Kidney (tissue), 14 donors: Measurements from ENCODE around the gene CDK14. TPM values are rescaled to one million over a fixed set of nuclear protein-coding genes. Genes with fewer than 3 reads are reported as not detected.

Experiments used
- DNase-seq, 5 donors: peaks; one replicate each; pipeline ENCODE4 v3.0.0-alpha.2; 2013 to 2020
- FAIRE-seq: peaks from 2 replicates; lab custom pipeline; 2012; peaks lifted over from hg19 to GRCh38; lab: Jason Lieb, UNC
- H3K27ac ChIP-seq, 2 donors: one replicate each; pipeline ENCODE4 v1.7.0; 2013; ENCODE audit warnings: low read depth in 2 of 2, low read length in 2 of 2, inconsistent platforms in 1 of 2
- H3K27me3 ChIP-seq: one replicate; pipeline ENCODE4 v1.7.1; 2013; ENCODE audit warnings: low read length, inconsistent platforms; ENCODE audit not compliant: control insufficient read depth, insufficient read depth
- H3K36me3 ChIP-seq, 3 donors: one replicate each; pipeline versions ENCODE4 v1.7.0 to v1.7.1; 2013; ENCODE audit warnings: low read length in 3 of 3, control low read depth in 1 of 3, inconsistent platforms in 1 of 3; ENCODE audit not compliant: insufficient read depth in 3 of 3, control insufficient read depth in 2 of 3
- H3K4me1 ChIP-seq, 3 donors: one replicate each; pipeline versions ENCODE4 v1.7.0 to v1.7.1; 2013; ENCODE audit warnings: low read length in 3 of 3, inconsistent platforms in 1 of 3, low read depth in 1 of 3; ENCODE audit not compliant: control insufficient read depth in 2 of 3, insufficient read depth in 2 of 3
- H3K4me3 ChIP-seq, 3 donors: one replicate each; pipeline versions ENCODE4 v1.7.0 to v1.8.1; 2013; ENCODE audit warnings: low read length in 3 of 3, control low read depth in 1 of 3, inconsistent platforms in 1 of 3
- H3K9ac ChIP-seq, 3 donors: one replicate each; pipeline versions ENCODE4 v1.7.0 to v1.7.1; 2013; ENCODE audit warnings: low read length in 3 of 3, control low read depth in 1 of 3, inconsistent platforms in 1 of 3
- H3K9me3 ChIP-seq, 3 donors: one replicate each; pipeline versions ENCODE4 v1.7.0 to v1.7.1; 2013; ENCODE audit warnings: low read length in 3 of 3, control low read depth in 1 of 3, inconsistent platforms in 1 of 3; ENCODE audit not compliant: control insufficient read depth in 2 of 3, insufficient read depth in 1 of 3
- CTCF ChIP-seq: IDR thresholded peaks from 3 replicates; pipeline ENCODE4 v1.5.1; 2012; ENCODE audit warnings: mild to moderate bottlenecking, moderate library complexity, borderline replicate concordance; ENCODE audit not compliant: insufficient read depth; ENCODE audit errors: extremely low read depth
- intact Hi-C: fragments of 100-400 bp; cut with DNase I; formaldehyde crosslinking; loops from one replicate; pipeline ENCODE4 v1.11.1; 2022
- polyA plus RNA-seq: library from polyadenylated mRNA; stranded (reverse); fragments of 350-450 nt; fragmentation: Illumina TruSeq; extraction: RNeasy Lipid Tissue Mini Kit (QIAGEN cat#74804); gene quantifications from one replicate; pipeline ENCODE4 v1.2.3, GENCODE V29; 2014; ENCODE audit warnings: low read depth, low replicate concordance; ENCODE audit not compliant: insufficient read depth
- total RNA-seq: library from RNA; stranded (reverse); fragmentation: NEBNext Ultra II Directional; extraction: Animal tissue kit (Norgen Biotek cat#: 25700); gene quantifications from one replicate; pipeline ENCODE4 v1.2.1, GENCODE V29; 2021
- donor health status: control.
- donor health status: control.
- donor health status: control.
- donor health status: control.
- donor health status: control.
- donor health status: DM: yes; HTN: yes; CAD: no.
- donor health status: Normal renal cell carcinoma (clear cell type).

CDK14 gene
- total and polyA plus RNA-seq, 2 donors from 2014 or later, result 11.9 to 33.9 TPM

GRCh38 chr7:91137153-91137787 lies 541.1 kb downstream of the CDK14 start:
- FAIRE-seq (no peak), DNase-seq (peak in 3 of 5 donors; percentile 21 to 69 (median 68))
- intact Hi-C loops, result no loop called here
- Histone ChIP-seq H3K27me3 (no peaks in the 10 kb centered on the region), H3K27ac (no peak overlapping the region), H3K9me3 (no peaks in the 10 kb centered on the region), H3K4me1 (peaks cover 0 to 10% (median 6%) of the 10 kb centered on the region in 3 donors), H3K9ac (no peak overlapping the region), H3K4me3 (no peak overlapping the region), H3K36me3 (no peaks in the 10 kb centered on the region)
- no peak for TF ChIP-seq CTCF

- no peaks in the 10 kb centered on the region for H3K27me3 ChIP-seq
- no peaks in the 10 kb centered on the region for H3K9me3 ChIP-seq
- no peaks in the 10 kb centered on the region for H3K36me3 ChIP-seq
- DNase-seq (peak in 2 of 5 donors; percentile 32 to 43), FAIRE-seq (no peak)
- H3K9ac ChIP-seq, result no peak overlapping the region
- no peak overlapping the region for H3K4me3 ChIP-seq
- H3K27ac ChIP-seq, result no peak overlapping the region
- intact Hi-C loops, result no loop called here
- no peak for TF ChIP-seq CTCF
- peaks cover 0 to 10% (median 6%) of the 10 kb centered on the region in 3 donors for H3K4me1 ChIP-seq
Observed at GRCh38 chr7:91137788-91138368, 541.8 kb downstream of the CDK14 start.

GRCh38 chr7:91140286-91140685 lies 544.2 kb downstream of the CDK14 start:
- no peak overlapping the region for H3K4me3 ChIP-seq
- no peak overlapping the region for H3K9ac ChIP-seq
- no peak for FAIRE-seq
- no peaks in the 10 kb centered on the region for H3K27me3 ChIP-seq
- H3K27ac ChIP-seq, result peak overlapping the region in 1 of 2 donors; percentile 2
- no peak for TF ChIP-seq CTCF
- peak in 1 of 5 donors; percentile 31 for DNase-seq
- H3K9me3 ChIP-seq, result no peaks in the 10 kb centered on the region
- no peaks in the 10 kb centered on the region for H3K36me3 ChIP-seq
- H3K4me1 ChIP-seq, result peaks cover 0 to 10% (median 6%) of the 10 kb centered on the region in 3 donors
- intact Hi-C loops, result no loop called here
